Measurements from ENCODE around the gene DNAAF8. TPM values are rescaled to one million over a fixed set of nuclear protein-coding genes. Genes with fewer than 3 reads are reported as not detected.
A peak's percentile ranks its signal among the peaks of the same experiment; 100 is the strongest.
"Not testable (repeated sequence)": the region's sequence is repeated elsewhere in the genome, so short reads cannot be mapped to it uniquely, and the experiment has no call there.

DNAAF8 gene
- total and polyA plus RNA-seq, 2 donors, result 0.38 to 1.1 TPM

DNA sequence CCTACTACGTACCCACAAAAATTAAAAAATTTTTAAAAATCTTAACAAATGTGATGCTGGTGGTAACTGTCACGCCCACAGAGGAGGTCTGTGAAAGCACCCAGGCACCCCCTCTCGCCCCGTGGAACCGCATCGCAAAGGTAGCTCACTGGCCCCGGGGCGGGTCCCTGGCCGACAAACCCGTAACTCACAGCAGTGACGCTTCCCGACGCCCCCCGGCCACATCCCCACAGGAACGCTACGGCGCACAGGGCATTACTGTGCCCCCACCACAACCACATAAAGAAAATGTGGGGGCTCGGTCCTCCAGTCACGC, 632 bp upstream of the DNAAF8 start:
- no peak for DNase-seq (ENCODE audit: low read depth in 6 of 9, low spot score in 9 of 9)
- WGBS, result 0% methylated on average over 19 of the region's 19 CpGs
- Histone ChIP-seq H3K4me3 (ENCODE audit: low read length in 2 of 2) (peak overlapping the region; percentile 73 to 93), H3K27me3 (ENCODE audit: control insufficient read depth in 2 of 2, insufficient read depth in 1 of 2, low read length in 1 of 2) (no peaks in the 10 kb centered on the region), H3K36me3 (ENCODE audit: control insufficient read depth in 2 of 2, insufficient read depth in 2 of 2, low read length in 1 of 2) (peaks cover 0 to 4% of the 10 kb centered on the region in 2 donors), H3K4me1 (ENCODE audit: control insufficient read depth in 2 of 2, insufficient read depth in 2 of 2, low read length in 2 of 2) (peaks cover 10 to 17% of the 10 kb centered on the region in 2 donors), H3K9me3 (ENCODE audit: control insufficient read depth in 2 of 2, insufficient read depth in 1 of 2, low read length in 1 of 2) (peaks cover 0 to 4% of the 10 kb centered on the region in 2 donors), H3K27ac (ENCODE audit: low read depth in 1 of 2, low read length in 1 of 2) (peak overlapping the region in 1 of 2 donors; percentile 47)

DNA sequence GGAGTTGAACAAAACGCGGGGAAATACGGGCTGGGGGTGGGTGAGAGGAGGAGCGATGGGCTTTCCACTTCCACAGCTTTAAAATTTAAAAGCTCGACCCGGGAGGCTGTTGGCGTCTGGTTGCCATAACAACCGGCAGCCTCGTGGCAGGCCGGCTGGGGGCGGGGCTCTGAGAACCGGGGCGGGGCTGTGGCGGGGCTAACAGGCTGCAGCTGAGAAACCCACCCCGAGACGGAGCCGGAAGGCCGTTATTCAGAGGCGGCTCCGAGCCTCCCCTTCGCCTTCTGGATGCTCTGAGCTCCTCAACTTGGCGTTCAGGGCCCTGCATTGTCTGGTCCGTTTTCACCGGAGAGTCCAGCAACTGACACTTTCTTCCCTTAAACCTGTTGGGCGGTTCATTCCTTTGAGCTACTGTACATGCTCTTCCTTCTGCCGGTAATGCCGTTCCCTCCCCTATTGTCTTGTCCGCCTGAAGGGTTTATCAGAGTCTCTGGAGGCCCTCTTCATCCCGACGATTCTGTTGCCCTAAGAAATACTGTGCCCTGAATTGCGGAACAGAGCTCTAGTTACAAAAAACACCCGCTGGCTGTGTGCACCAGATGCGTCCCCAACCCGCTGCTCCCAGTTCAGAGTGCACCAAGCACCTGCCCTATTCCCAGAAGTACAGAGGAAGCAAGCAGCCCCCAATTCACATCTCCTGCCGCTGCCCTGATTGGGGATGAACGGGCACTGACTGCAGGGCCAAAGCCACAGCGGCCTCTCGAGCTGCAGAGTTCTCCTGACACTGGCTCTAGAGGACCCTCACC, 596 bp downstream of the DNAAF8 start:
- H3K27me3 ChIP-seq (ENCODE audit: control insufficient read depth in 2 of 2, insufficient read depth in 1 of 2, low read length in 1 of 2), result no peaks in the 10 kb centered on the region
- WGBS, result 4% methylated on average over 38 of the region's 38 CpGs
- DNase-seq (ENCODE audit: low read depth in 6 of 9, low spot score in 9 of 9), result peak; percentile 70 to 94 (median 87)
- H3K9me3 ChIP-seq (ENCODE audit: control insufficient read depth in 2 of 2, insufficient read depth in 1 of 2, low read length in 1 of 2), result peaks cover 0 to 4% of the 10 kb centered on the region in 2 donors
- peak overlapping the region; percentile 57 to 87 for H3K27ac ChIP-seq (ENCODE audit: low read depth in 1 of 2, low read length in 1 of 2)
- peak overlapping the region; percentile 73 to 93 for H3K4me3 ChIP-seq (ENCODE audit: low read length in 2 of 2)
- peaks cover 10 to 17% of the 10 kb centered on the region in 2 donors for H3K4me1 ChIP-seq (ENCODE audit: control insufficient read depth in 2 of 2, insufficient read depth in 2 of 2, low read length in 2 of 2)
- H3K36me3 ChIP-seq (ENCODE audit: control insufficient read depth in 2 of 2, insufficient read depth in 2 of 2, low read length in 1 of 2), result no peaks in the 10 kb centered on the region

DNA sequence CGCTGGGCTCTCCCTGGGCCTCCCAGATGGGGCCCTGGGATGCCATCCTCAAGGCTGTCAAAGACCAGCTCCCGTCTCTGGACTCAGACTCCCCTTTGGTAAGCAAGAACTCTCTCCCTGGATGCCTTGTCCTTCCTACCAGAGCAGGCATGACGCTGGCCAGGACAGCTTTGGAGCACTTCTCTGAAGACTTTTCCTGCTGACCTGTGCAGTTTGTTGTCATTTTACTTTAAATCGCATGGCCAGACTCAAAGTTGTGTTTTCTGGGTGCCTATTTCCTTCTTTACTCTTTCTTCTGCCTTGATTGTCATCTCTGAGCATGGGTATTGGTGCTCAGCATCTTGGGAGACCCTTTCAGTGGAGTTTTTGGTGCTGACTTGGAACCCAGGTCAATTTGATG, 2.2 kb downstream of the DNAAF8 start:
- no peak overlapping the region for H3K4me3 ChIP-seq (ENCODE audit: low read length in 2 of 2)
- H3K9me3 ChIP-seq (ENCODE audit: control insufficient read depth in 2 of 2, insufficient read depth in 1 of 2, low read length in 1 of 2), result peaks cover 0 to 4% of the 10 kb centered on the region in 2 donors
- no peak for DNase-seq (ENCODE audit: low read depth in 6 of 9, low spot score in 9 of 9)
- WGBS, result 97% methylated on average over 4 of the region's 4 CpGs
- H3K27ac ChIP-seq (ENCODE audit: low read depth in 1 of 2, low read length in 1 of 2), result no peak overlapping the region
- H3K27me3 ChIP-seq (ENCODE audit: control insufficient read depth in 2 of 2, insufficient read depth in 1 of 2, low read length in 1 of 2), result no peaks in the 10 kb centered on the region
- peaks cover 10 to 17% of the 10 kb centered on the region in 2 donors for H3K4me1 ChIP-seq (ENCODE audit: control insufficient read depth in 2 of 2, insufficient read depth in 2 of 2, low read length in 2 of 2)
- no peaks in the 10 kb centered on the region for H3K36me3 ChIP-seq (ENCODE audit: control insufficient read depth in 2 of 2, insufficient read depth in 2 of 2, low read length in 1 of 2)

DNA sequence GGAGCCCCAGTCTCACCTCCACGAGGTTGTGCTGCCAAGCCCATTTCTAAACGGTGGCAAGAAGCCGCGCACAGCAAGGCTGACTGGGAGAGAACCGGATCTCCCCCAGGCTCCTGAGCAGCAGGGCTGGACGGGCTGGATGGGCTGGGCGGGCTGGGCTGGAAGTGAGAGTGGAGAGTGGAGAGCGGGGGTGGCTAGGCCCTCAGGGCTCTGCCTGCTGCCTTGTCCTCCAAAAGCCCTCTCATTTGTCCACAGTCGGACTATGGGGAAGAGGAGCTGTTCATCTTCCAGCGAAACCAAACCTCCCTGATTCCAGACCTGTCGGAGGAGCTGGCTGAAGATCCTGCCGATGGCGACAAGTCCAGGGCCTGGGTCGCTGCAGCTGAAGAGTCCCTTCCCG, 3.2 kb downstream of the DNAAF8 start:
- 93% methylated on average over 15 of the region's 15 CpGs for WGBS
- H3K4me1 ChIP-seq (ENCODE audit: control insufficient read depth in 2 of 2, insufficient read depth in 2 of 2, low read length in 2 of 2), result peaks cover 10 to 17% of the 10 kb centered on the region in 2 donors

DNA sequence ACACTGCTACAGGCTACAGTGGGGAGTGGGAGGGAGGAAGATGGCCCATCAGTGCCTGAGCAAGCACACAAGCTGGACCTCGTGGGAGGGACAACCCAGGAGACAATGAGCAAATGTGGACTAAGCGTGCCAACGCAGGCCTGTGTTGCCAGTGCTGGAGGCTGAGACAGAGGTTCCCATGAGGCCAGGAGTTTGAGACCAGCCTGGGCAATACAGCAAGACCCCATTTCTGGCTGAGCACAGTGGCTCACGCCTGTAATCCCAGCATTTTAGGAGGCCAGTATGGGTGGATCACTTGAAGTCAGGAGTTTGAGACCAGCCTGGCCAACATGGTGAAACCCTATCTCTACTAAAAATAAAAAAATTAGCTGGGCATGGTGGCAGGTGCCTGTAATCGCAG, 4.0 kb downstream of the DNAAF8 start:
- H3K27me3 ChIP-seq (ENCODE audit: control insufficient read depth in 2 of 2, insufficient read depth in 1 of 2, low read length in 1 of 2); H3K36me3 ChIP-seq (ENCODE audit: control insufficient read depth in 2 of 2, insufficient read depth in 2 of 2, low read length in 1 of 2); H3K9me3 ChIP-seq (ENCODE audit: control insufficient read depth in 2 of 2, insufficient read depth in 1 of 2, low read length in 1 of 2); H3K4me3 ChIP-seq (ENCODE audit: low read length in 2 of 2); H3K27ac ChIP-seq (ENCODE audit: low read depth in 1 of 2, low read length in 1 of 2); DNase-seq (ENCODE audit: low read depth in 6 of 9, low spot score in 9 of 9): not testable (repeated sequence)
- peaks cover 7 to 21% of the 10 kb centered on the region in 2 donors for H3K4me1 ChIP-seq (ENCODE audit: control insufficient read depth in 2 of 2, insufficient read depth in 2 of 2, low read length in 2 of 2)
- 96% methylated on average over 5 of the region's 5 CpGs for WGBS

More for the DNA sequence above, 3.2 kb downstream of the DNAAF8 start:
- no peak for DNase-seq (ENCODE audit: low read depth in 6 of 9, low spot score in 9 of 9)
- Histone ChIP-seq H3K27ac (ENCODE audit: low read depth in 1 of 2, low read length in 1 of 2) (no peak overlapping the region), H3K9me3 (ENCODE audit: control insufficient read depth in 2 of 2, insufficient read depth in 1 of 2, low read length in 1 of 2) (peaks cover 0 to 4% of the 10 kb centered on the region in 2 donors), H3K4me3 (ENCODE audit: low read length in 2 of 2) (no peak overlapping the region), H3K36me3 (ENCODE audit: control insufficient read depth in 2 of 2, insufficient read depth in 2 of 2, low read length in 1 of 2) (no peaks in the 10 kb centered on the region), H3K27me3 (ENCODE audit: control insufficient read depth in 2 of 2, insufficient read depth in 1 of 2, low read length in 1 of 2) (no peaks in the 10 kb centered on the region)

DNA sequence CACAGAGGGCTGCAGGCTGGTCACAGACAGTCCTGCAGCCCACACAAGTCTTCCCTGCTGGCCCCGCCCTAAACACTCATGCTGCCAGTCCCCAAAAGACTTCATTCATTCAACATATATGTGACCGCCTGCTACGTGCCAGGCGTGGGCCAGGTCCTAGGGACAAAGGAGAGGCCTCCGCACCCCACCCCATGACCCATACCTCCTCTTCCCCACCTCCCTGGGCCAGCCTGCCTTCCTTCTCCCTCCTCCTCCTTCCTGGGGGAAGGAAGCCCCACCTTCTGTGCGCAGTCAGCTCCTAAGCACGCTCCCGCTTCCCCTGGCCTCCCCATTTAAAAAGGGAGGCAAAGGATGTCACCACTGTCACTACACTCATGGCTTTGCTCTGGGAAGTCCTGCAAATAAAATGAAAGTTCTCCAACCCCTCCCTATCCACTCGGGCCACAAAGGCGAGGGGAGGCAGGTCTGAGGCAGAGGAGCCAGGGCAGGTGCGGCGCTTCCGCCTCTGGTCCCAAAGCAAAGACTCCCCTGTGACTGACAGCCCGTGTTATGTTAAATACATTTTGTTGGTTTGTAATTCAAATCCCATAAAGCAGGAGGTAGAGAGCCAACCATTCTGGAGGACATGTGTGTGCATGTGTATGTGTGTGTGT, 9.0 kb downstream of the DNAAF8 start:
- Histone ChIP-seq H3K27ac (ENCODE audit: low read depth in 1 of 2, low read length in 1 of 2) (no peak overlapping the region), H3K27me3 (ENCODE audit: control insufficient read depth in 2 of 2, insufficient read depth in 1 of 2, low read length in 1 of 2) (no peaks in the 10 kb centered on the region), H3K4me1 (ENCODE audit: control insufficient read depth in 2 of 2, insufficient read depth in 2 of 2, low read length in 2 of 2) (peaks cover 11 to 35% of the 10 kb centered on the region in 2 donors), H3K36me3 (ENCODE audit: control insufficient read depth in 2 of 2, insufficient read depth in 2 of 2, low read length in 1 of 2) (no peaks in the 10 kb centered on the region), H3K4me3 (ENCODE audit: low read length in 2 of 2) (peak overlapping the region in 1 of 2 donors; percentile 18), H3K9me3 (ENCODE audit: control insufficient read depth in 2 of 2, insufficient read depth in 1 of 2, low read length in 1 of 2) (no peaks in the 10 kb centered on the region)
- DNase-seq (ENCODE audit: low read depth in 6 of 9, low spot score in 9 of 9), result peak in 1 of 9 donors; percentile 38
- WGBS, result 53% methylated on average over 14 of the region's 14 CpGs

DNA sequence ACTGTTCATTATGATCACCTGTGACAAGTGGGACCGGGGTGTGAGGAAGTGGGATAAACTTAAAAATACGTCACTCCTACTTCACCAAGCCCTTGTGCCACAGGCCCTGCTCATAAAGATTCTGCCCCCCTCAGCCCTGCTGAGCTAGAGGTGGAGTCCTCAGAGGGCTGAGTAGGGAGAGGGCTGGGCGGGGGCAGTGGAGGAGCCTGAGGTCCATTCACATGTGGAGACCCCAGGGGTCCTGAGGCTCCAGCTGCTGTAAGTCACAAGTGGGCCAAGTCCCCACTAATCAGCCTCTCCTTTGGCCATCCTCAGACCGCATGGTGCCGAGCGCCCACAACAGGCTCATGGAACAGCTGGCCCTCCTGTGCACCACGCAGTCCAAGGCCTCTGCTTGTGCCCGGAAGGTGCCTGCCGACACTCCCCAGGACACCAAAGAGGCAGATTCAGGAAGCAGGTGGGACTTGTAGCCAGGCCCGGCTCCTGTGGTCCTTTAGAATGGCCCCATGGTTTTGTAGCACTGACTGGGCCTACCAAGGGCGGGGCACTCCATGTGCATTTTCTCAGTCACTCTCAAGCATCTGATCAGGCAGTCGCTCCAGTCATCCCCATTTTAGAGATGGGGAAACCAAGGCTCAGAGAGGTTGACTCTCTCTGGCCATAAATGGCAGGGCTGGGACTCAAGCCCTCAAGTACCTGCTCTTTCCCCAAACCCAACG, 10.4 kb downstream of the DNAAF8 start:
- 92% methylated on average over 13 of the region's 13 CpGs for WGBS
- H3K27ac ChIP-seq (ENCODE audit: low read depth in 1 of 2, low read length in 1 of 2), result no peak overlapping the region
- H3K27me3 ChIP-seq (ENCODE audit: control insufficient read depth in 2 of 2, insufficient read depth in 1 of 2, low read length in 1 of 2), result no peaks in the 10 kb centered on the region
- peaks cover 1 to 3% of the 10 kb centered on the region in 2 donors for H3K36me3 ChIP-seq (ENCODE audit: control insufficient read depth in 2 of 2, insufficient read depth in 2 of 2, low read length in 1 of 2)
- H3K4me3 ChIP-seq (ENCODE audit: low read length in 2 of 2), result no peak overlapping the region
- no peaks in the 10 kb centered on the region for H3K9me3 ChIP-seq (ENCODE audit: control insufficient read depth in 2 of 2, insufficient read depth in 1 of 2, low read length in 1 of 2)
- peaks cover 14 to 44% of the 10 kb centered on the region in 2 donors for H3K4me1 ChIP-seq (ENCODE audit: control insufficient read depth in 2 of 2, insufficient read depth in 2 of 2, low read length in 2 of 2)
- no peak for DNase-seq (ENCODE audit: low read depth in 6 of 9, low spot score in 9 of 9)

DNA sequence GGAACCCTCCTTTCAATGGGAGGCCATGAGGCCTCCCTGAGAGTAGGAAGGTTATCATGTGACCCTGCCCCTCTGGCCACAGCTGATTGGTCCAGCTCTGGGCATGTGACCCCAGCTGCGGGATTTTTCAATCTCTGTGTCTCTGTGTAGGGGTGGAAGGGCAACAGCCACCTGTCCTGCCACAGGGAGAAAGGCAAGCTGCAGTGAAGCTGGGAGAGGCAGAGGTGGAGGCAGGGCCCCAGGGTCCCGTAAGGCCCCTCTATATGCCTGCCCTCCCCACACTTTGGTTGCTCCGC, 10.9 kb downstream of the DNAAF8 start:
- peaks cover 3 to 6% of the 10 kb centered on the region in 2 donors for H3K36me3 ChIP-seq (ENCODE audit: control insufficient read depth in 2 of 2, insufficient read depth in 2 of 2, low read length in 1 of 2)
- H3K4me3 ChIP-seq (ENCODE audit: low read length in 2 of 2), result no peak overlapping the region
- no peaks in the 10 kb centered on the region for H3K9me3 ChIP-seq (ENCODE audit: control insufficient read depth in 2 of 2, insufficient read depth in 1 of 2, low read length in 1 of 2)
- no peaks in the 10 kb centered on the region for H3K27me3 ChIP-seq (ENCODE audit: control insufficient read depth in 2 of 2, insufficient read depth in 1 of 2, low read length in 1 of 2)
- no peak for DNase-seq (ENCODE audit: low read depth in 6 of 9, low spot score in 9 of 9)
- no peak overlapping the region for H3K27ac ChIP-seq (ENCODE audit: low read depth in 1 of 2, low read length in 1 of 2)
- H3K4me1 ChIP-seq (ENCODE audit: control insufficient read depth in 2 of 2, insufficient read depth in 2 of 2, low read length in 2 of 2), result peaks cover 14 to 44% of the 10 kb centered on the region in 2 donors
- 95% methylated on average over 3 of the region's 3 CpGs for WGBS

DNA sequence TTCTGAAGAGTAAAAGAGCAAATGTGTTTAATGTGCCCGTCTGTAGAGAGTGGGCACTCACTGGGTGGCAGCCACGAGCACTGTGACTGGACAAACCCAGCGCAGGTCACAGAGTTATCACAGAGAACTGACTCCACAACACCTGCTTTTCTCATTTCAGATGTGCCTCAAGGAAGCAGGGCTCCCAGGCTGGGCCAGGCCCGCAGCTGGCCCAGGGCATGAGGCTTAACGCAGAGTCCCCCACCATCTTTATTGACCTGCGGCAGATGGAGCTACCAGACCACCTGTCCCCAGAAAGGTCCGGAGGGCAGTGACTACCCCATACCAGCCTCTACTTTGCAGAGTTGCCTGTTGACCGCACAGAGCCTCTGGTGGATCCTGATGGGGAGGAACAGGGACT, 11.9 kb downstream of the DNAAF8 start:
- no peak for DNase-seq (ENCODE audit: low read depth in 6 of 9, low spot score in 9 of 9)
- Histone ChIP-seq H3K36me3 (ENCODE audit: control insufficient read depth in 2 of 2, insufficient read depth in 2 of 2, low read length in 1 of 2) (peaks cover 9 to 13% of the 10 kb centered on the region in 2 donors), H3K4me3 (ENCODE audit: low read length in 2 of 2) (no peak overlapping the region), H3K9me3 (ENCODE audit: control insufficient read depth in 2 of 2, insufficient read depth in 1 of 2, low read length in 1 of 2) (no peaks in the 10 kb centered on the region), H3K27ac (ENCODE audit: low read depth in 1 of 2, low read length in 1 of 2) (no peak overlapping the region), H3K4me1 (ENCODE audit: control insufficient read depth in 2 of 2, insufficient read depth in 2 of 2, low read length in 2 of 2) (peaks cover 14 to 44% of the 10 kb centered on the region in 2 donors), H3K27me3 (ENCODE audit: control insufficient read depth in 2 of 2, insufficient read depth in 1 of 2, low read length in 1 of 2) (no peaks in the 10 kb centered on the region)
- 97% methylated on average over 8 of the region's 8 CpGs for WGBS

Measured in thymus (tissue), 11 donors.